ENCODE data around the gene PSMF1.
"Not testable (repeated sequence)": the region's sequence is repeated elsewhere in the genome, so short reads cannot be mapped to it uniquely, and the experiment has no call there.

Gene PSMF1

GRCh38 chr20:1122388-1123315 lies 4.2 kb downstream of the PSMF1 start:
- no peak for DNase-seq (ENCODE audit: low spot score)

- DNase-seq (ENCODE audit: low spot score) = no peak
Observed at GRCh38 chr20:1123666-1124065, 5.3 kb downstream of the PSMF1 start.

- DNase-seq (ENCODE audit: low spot score) = no peak
Observed at GRCh38 chr20:1124421-1124820, 6.0 kb downstream of the PSMF1 start.

- DNase-seq (ENCODE audit: low spot score) = no peak
Observed at GRCh38 chr20:1125277-1125676, 6.9 kb downstream of the PSMF1 start.

GRCh38 chr20:1127840-1128239 lies 9.4 kb downstream of the PSMF1 start:
- no peak for DNase-seq (ENCODE audit: low spot score)

- DNase-seq (ENCODE audit: low spot score) = no peak
Observed at GRCh38 chr20:1130058-1130694, 11.8 kb downstream of the PSMF1 start.

- DNase-seq (ENCODE audit: low spot score) = no peak
Observed at GRCh38 chr20:1130847-1131246, 12.4 kb downstream of the PSMF1 start.

- no peak for DNase-seq (ENCODE audit: low spot score)
Observed at GRCh38 chr20:1131354-1131753, 13.0 kb downstream of the PSMF1 start.

- no peak for DNase-seq (ENCODE audit: low spot score)
Observed at GRCh38 chr20:1134355-1134754, 16.0 kb downstream of the PSMF1 start.

GRCh38 chr20:1134836-1135235 lies 16.4 kb downstream of the PSMF1 start:
- no peak for DNase-seq (ENCODE audit: low spot score)

- DNase-seq (ENCODE audit: low spot score) = no peak
Observed at GRCh38 chr20:1137236-1137635, 18.8 kb downstream of the PSMF1 start.

GRCh38 chr20:1144401-1145172 lies 26.2 kb downstream of the PSMF1 start:
- no peak for DNase-seq (ENCODE audit: low spot score)

- DNase-seq (ENCODE audit: low spot score) = no peak
Observed at GRCh38 chr20:1146957-1147356, 28.6 kb downstream of the PSMF1 start.

GRCh38 chr20:1149812-1150211 lies 31.4 kb downstream of the PSMF1 start:
- DNase-seq (ENCODE audit: low spot score) = not testable (repeated sequence)

- no peak for DNase-seq (ENCODE audit: low spot score)
Observed at GRCh38 chr20:1150218-1150617, 31.8 kb downstream of the PSMF1 start.

- no peak for DNase-seq (ENCODE audit: low spot score)
Observed at GRCh38 chr20:1150968-1151367, 32.6 kb downstream of the PSMF1 start.

GRCh38 chr20:1154226-1154625 lies 35.8 kb downstream of the PSMF1 start:
- DNase-seq (ENCODE audit: low spot score) = no peak

- DNase-seq (ENCODE audit: low spot score) = no peak
Observed at GRCh38 chr20:1154691-1155090, 36.3 kb downstream of the PSMF1 start.

- no peak for DNase-seq (ENCODE audit: low spot score)
Observed at GRCh38 chr20:1155342-1155741, 36.9 kb downstream of the PSMF1 start.

- DNase-seq (ENCODE audit: low spot score) = no peak
Observed at GRCh38 chr20:1160496-1160895, 42.1 kb downstream of the PSMF1 start.

GRCh38 chr20:1160991-1161390 lies 42.6 kb downstream of the PSMF1 start:
- no peak for DNase-seq (ENCODE audit: low spot score)

- DNase-seq (ENCODE audit: low spot score) = no peak
Observed at GRCh38 chr20:1163105-1163504, 44.7 kb downstream of the PSMF1 start.

GRCh38 chr20:1163653-1164052 lies 45.3 kb downstream of the PSMF1 start:
- no peak for DNase-seq (ENCODE audit: low spot score)

Measured in NAMALWA (cell line).